Activated T-cell treated with anti-CD3 and anti-CD28 coated beads, Interleukin-2, amount 50 U/mL, for 24 hours (primary cell): ENCODE results near the gene SCN1A.

Experiments
- DNase-seq: peaks from one replicate; pipeline ENCODE4 v3.0.0-alpha.2; 2020
- H3K27ac Mint-ChIP-seq: 2 replicates; pipeline ENCODE4 v1.8.0; 2020; ENCODE audit warnings: mild to moderate bottlenecking, mixed read lengths
- H3K27me3 Mint-ChIP-seq: 2 replicates; pipeline ENCODE4 v1.8.0; 2020; ENCODE audit warnings: mixed read lengths
- H3K36me3 Mint-ChIP-seq: 2 replicates; pipeline ENCODE4 v1.8.0; 2020; ENCODE audit warnings: low read depth, mixed read lengths
- H3K4me1 Mint-ChIP-seq: 2 replicates; pipeline ENCODE4 v1.8.0; 2020; ENCODE audit warnings: low read depth, mixed read lengths
- H3K4me3 Mint-ChIP-seq: 2 replicates; pipeline ENCODE4 v1.8.0; 2020; ENCODE audit warnings: mild to moderate bottlenecking, moderate library complexity, mixed read lengths
- H3K9me3 Mint-ChIP-seq: 2 replicates; pipeline ENCODE4 v1.8.0; 2020; ENCODE audit warnings: mixed read lengths

The SCN1A gene

DNA sequence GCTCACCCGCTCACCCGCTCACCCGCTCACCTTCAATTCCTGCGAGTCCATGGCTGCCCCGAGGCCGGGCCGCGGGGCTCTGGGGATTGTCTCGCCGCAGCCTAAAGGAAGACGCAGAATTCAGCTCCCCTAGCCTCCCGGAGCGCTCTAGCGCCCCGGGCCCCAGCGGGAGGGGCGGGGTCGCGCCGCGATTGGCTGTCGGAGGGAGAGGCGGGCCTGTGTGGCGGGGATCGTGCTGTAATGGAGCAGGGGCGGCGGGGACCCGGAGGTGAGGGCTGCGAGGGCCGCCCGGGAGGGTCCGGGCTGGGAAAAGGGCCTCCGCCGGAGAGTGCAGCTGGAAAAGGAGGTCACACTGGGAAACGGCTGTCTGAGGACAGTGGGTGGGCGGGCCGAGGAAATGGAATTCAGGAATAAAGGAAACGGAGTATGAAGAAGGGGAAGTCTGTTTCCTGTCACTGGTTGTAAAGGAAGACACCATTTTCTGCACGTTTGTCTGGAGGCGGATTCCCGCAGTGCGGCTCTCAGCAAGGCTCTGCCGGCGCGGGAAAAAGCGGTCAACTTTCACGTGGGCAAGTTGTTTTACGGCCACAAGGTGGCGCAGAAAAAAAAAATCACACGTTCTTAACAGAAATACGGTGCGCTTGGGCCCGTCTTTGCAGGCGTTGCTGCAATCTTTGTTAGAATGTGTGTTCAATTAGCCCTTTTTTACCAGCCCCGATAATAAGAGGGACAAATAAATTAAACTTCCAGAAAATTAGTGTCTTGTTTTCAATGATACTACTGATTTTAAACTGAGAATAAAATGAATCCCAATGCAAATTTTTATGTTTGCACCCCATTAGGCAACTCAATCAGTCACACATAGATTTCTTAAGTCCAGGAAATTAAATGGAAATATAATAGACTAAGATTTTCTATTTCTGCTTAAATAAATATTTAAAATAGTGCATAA is 173.9 kb downstream of the SCN1A start, which contains the start of gene TTC21B:
Gene TTC21B, minus strand, starts transcription at position 122 of the 952 bp plus-strand sequence. Its CDS starts 71 bp downstream, at position 51.
- Mint-ChIP-seq H3K27me3 (no peaks in the 10 kb centered on the region), H3K27ac (no peak within 1 kb of the TSS), H3K36me3 (peaks cover 7% of the 10 kb centered on the region), H3K4me1 (peaks cover 28% of the 10 kb centered on the region), H3K4me3 (no peak within 1 kb of the TSS), H3K9me3 (no peaks in the 10 kb centered on the region)
- peak; percentile 96 for DNase-seq

DNA sequence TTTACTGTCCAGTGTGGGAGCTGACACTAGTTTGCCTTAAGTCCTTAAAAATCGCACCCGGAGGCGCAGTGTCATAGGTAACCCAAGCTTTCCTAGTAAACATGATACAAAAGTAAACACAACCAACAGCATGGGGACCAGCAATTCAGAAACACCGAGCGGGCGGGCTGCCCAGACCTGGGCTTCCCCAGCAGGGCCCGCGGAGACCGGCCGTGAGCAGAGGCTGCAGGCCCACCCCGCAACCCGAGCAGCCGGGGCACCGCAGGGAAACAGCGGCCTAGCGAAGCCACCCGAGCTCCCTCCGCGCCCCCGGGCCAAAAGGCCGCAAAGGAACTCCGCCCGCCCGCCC is 174.5 kb downstream of the SCN1A start:
- no peak overlapping the region for H3K4me3 Mint-ChIP-seq
- H3K27ac Mint-ChIP-seq = no peak overlapping the region
- H3K36me3 Mint-ChIP-seq = peaks cover 14% of the 10 kb centered on the region
- H3K9me3 Mint-ChIP-seq = no peaks in the 10 kb centered on the region
- peaks cover 28% of the 10 kb centered on the region for H3K4me1 Mint-ChIP-seq
- H3K27me3 Mint-ChIP-seq = no peaks in the 10 kb centered on the region
- DNase-seq = no peak

DNA sequence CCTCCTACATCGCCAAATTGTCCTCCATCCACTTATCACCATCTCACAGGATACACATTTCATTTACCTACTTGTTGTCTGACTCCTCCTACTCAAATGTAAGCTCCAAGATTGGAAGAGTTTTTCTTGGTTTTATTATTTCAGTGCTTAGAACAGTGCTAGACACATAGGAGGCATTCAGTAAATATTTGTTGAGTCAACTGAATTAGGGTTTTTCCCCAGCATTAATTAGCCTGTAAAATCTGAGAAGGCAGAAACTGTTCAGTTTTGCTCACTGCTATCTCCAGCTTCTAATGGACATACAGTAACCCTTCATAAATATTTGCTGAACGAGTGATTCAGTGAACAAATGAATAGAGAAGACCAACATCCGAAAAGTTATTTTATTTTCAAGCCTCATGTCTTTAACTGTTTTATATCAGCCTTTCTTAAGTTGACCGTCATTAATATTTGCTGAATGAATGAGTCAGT is 175.0 kb downstream of the SCN1A start:
- Mint-ChIP-seq H3K27ac (no peak overlapping the region), H3K36me3 (peaks cover 19% of the 10 kb centered on the region)
- no peak for DNase-seq

DNA sequence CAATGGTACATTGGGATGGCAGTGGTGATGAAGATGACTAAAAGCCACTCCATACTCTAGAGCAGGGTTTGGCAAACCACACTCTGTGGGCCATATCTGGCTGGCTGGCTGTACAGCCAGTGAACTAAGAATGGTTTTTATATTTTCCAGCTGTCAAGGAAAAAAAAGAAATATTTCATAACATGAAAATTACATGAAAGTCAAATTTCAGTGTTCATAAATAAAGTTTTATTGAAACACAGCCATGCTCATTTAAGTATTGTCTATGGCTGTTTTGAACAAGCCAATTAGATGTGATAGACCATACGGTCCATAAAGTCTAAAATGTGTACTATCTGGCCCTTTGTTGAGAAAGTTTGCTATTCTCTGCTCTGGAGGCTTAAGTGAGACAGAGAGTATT is 175.7 kb downstream of the SCN1A start:
- Mint-ChIP-seq H3K36me3 (peaks cover 25% of the 10 kb centered on the region), H3K4me3 (no peak overlapping the region)

More for the DNA sequence above, 175.0 kb downstream of the SCN1A start:
- H3K9me3 Mint-ChIP-seq = no peaks in the 10 kb centered on the region
- H3K27me3 Mint-ChIP-seq = no peaks in the 10 kb centered on the region
- H3K4me3 Mint-ChIP-seq = no peak overlapping the region
- H3K4me1 Mint-ChIP-seq = peaks cover 28% of the 10 kb centered on the region

DNA sequence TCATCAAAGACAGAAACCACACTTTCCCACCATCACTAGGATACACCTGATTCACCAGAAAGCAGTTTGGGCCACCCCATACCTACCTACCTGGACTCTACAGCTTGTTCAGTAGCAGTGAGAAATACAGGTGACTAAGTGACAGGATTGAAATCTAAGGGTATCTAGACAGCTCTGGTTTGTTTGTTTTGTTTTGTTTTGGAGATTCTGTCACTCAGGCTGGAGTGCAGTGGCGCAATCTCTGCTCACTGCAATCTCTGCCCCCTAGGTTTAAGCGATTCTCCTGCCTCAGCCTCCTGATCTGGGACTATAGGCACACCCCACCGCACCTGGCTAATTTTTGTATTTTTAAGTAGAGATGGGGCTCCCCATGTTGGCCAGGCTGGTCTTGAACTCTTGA is 177.4 kb downstream of the SCN1A start:
- no peaks in the 10 kb centered on the region for H3K27me3 Mint-ChIP-seq
- no peak for DNase-seq
- no peaks in the 10 kb centered on the region for H3K9me3 Mint-ChIP-seq
- H3K4me3 Mint-ChIP-seq = no peak overlapping the region
- no peak overlapping the region for H3K27ac Mint-ChIP-seq
- H3K4me1 Mint-ChIP-seq = peaks cover 27% of the 10 kb centered on the region
- H3K36me3 Mint-ChIP-seq = peaks cover 32% of the 10 kb centered on the region

More for the DNA sequence above, 175.7 kb downstream of the SCN1A start:
- peaks cover 31% of the 10 kb centered on the region for H3K4me1 Mint-ChIP-seq
- DNase-seq = no peak
- no peaks in the 10 kb centered on the region for H3K9me3 Mint-ChIP-seq
- H3K27ac Mint-ChIP-seq = no peak overlapping the region
- no peaks in the 10 kb centered on the region for H3K27me3 Mint-ChIP-seq

DNA sequence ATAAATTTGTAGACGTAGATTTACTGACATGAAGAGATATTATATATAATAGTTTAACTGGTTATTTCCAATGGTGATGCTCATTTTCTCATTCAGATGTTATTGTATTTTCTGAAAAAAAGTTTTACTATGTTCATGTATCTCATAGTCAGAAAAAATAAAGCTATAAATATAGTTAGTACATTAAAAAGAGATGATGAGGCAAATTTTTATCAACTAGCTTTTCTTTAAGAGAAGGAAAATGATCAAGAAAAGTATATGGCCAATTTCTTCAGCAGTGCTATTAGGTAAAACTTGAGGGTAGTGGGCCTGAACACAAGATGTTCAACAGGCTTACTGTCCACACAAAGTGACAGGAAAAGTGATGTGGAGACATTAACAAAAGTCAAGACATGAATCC is 186.0 kb downstream of the SCN1A start:
- no peak overlapping the region for H3K4me3 Mint-ChIP-seq
- H3K27me3 Mint-ChIP-seq = no peaks in the 10 kb centered on the region
- H3K9me3 Mint-ChIP-seq = no peaks in the 10 kb centered on the region
- no peak for DNase-seq
- H3K4me1 Mint-ChIP-seq = peaks cover 9% of the 10 kb centered on the region
- H3K36me3 Mint-ChIP-seq = peaks cover 82% of the 10 kb centered on the region
- H3K27ac Mint-ChIP-seq = no peak overlapping the region

DNA sequence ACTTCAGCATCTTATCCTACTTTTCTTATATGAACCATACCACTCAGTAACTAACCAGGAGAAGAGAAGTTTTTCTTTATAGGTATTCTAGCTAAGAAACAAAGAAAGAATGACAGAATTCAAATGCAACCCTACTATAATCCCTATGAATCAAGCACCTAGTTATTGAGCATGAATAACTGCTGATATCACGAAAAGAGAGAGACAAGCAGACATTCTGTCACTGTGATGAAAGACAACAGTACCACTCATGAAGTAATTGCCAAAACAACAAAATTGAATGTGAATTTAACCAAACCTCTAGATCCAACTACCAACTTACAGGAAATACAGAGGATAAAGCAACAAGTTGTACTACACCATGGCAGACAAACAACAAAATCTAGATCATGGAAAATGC is 189.6 kb downstream of the SCN1A start:
- no peaks in the 10 kb centered on the region for H3K9me3 Mint-ChIP-seq
- H3K27me3 Mint-ChIP-seq = no peaks in the 10 kb centered on the region
- H3K4me3 Mint-ChIP-seq = no peak overlapping the region
- peaks cover 90% of the 10 kb centered on the region for H3K36me3 Mint-ChIP-seq
- peaks cover 9% of the 10 kb centered on the region for H3K4me1 Mint-ChIP-seq
- no peak for DNase-seq
- H3K27ac Mint-ChIP-seq = no peak overlapping the region
